Activated T-helper 1 cell treated with Interleukin-2 at 50 U/mL for 16 hours (primary cell): Measurements from ENCODE around the gene USP24.

Experiments used
- DNase-seq: peaks from one replicate; pipeline ENCODE4 v3.0.0-alpha.2; 2020; ENCODE audit warnings: low read depth

USP24 gene

GRCh38 chr1:55164906-55165305 is 50.3 kb downstream of the USP24 start:
- DNase-seq = no peak

GRCh38 chr1:55159571-55159970 is 55.6 kb downstream of the USP24 start:
- DNase-seq = no peak

- no peak for DNase-seq
These were observed 58.6 kb downstream of the USP24 start for GRCh38 chr1:55156608-55157007.

GRCh38 chr1:55156093-55156492 is 59.1 kb downstream of the USP24 start:
- DNase-seq = no peak

- no peak for DNase-seq
These were observed 59.6 kb downstream of the USP24 start for GRCh38 chr1:55155522-55155921.

GRCh38 chr1:55154616-55155015 is 60.5 kb downstream of the USP24 start:
- DNase-seq = no peak

- no peak for DNase-seq
These were observed 62.1 kb downstream of the USP24 start for GRCh38 chr1:55153031-55153430.

- no peak for DNase-seq
These were observed 64.1 kb downstream of the USP24 start for GRCh38 chr1:55150880-55151588.

- no peak for DNase-seq
These were observed 66.5 kb downstream of the USP24 start for GRCh38 chr1:55148676-55149075.

- DNase-seq = no peak
These were observed 67.6 kb downstream of the USP24 start for GRCh38 chr1:55147524-55147923.

- DNase-seq = no peak
These were observed 68.4 kb downstream of the USP24 start for GRCh38 chr1:55146781-55147180.

- no peak for DNase-seq
These were observed 70.3 kb downstream of the USP24 start for GRCh38 chr1:55144886-55145285.

- DNase-seq = no peak
These were observed 71.5 kb downstream of the USP24 start for GRCh38 chr1:55143684-55144083.

- no peak for DNase-seq
These were observed 73.8 kb downstream of the USP24 start for GRCh38 chr1:55141295-55141893.

GRCh38 chr1:55140546-55140983 is 74.6 kb downstream of the USP24 start:
- peak; percentile 37 for DNase-seq

- DNase-seq = no peak
These were observed 75.0 kb downstream of the USP24 start for GRCh38 chr1:55140137-55140536.

- DNase-seq = no peak
These were observed 76.3 kb downstream of the USP24 start for GRCh38 chr1:55138823-55139222.

GRCh38 chr1:55134152-55134808 is 80.9 kb downstream of the USP24 start:
- DNase-seq = no peak

- no peak for DNase-seq
These were observed 83.4 kb downstream of the USP24 start for GRCh38 chr1:55131801-55132200.

GRCh38 chr1:55131218-55131617 is 83.9 kb downstream of the USP24 start:
- no peak for DNase-seq

- DNase-seq = no peak
These were observed 85.9 kb downstream of the USP24 start for GRCh38 chr1:55129194-55129728.

GRCh38 chr1:55128418-55128995 is 86.7 kb downstream of the USP24 start:
- DNase-seq = no peak
